Mucosa of gallbladder (tissue), 1 donor: ENCODE data around the gene KNTC1. TPM values are rescaled to one million over a fixed set of nuclear protein-coding genes. Genes with fewer than 3 reads are reported as not detected.
"Not testable (repeated sequence)": the region's sequence is repeated elsewhere in the genome, so short reads cannot be mapped to it uniquely, and the experiment has no call there.

ENCODE experiments used
- DNase-seq: peaks from one replicate; pipeline ENCODE4 v3.0.0-alpha.2; 2020; ENCODE audit warnings: low spot score
- total RNA-seq: library from RNA; stranded (reverse); gene quantifications from one replicate; pipeline ENCODE4 v1.2.1, GENCODE V29; 2021
- donor health status: DM: no; HTN: no; CAD: no.

Gene KNTC1
- total RNA-seq, 1 donor from 2014 or later, result 7.2 TPM

GRCh38 chr12:122563361-122563760 lies 36.3 kb downstream of the KNTC1 start:
- no peak for DNase-seq

- DNase-seq, result not testable (repeated sequence)
Observed at GRCh38 chr12:122566816-122567215, 39.8 kb downstream of the KNTC1 start.

GRCh38 chr12:122569288-122569687 lies 42.2 kb downstream of the KNTC1 start:
- no peak for DNase-seq

- DNase-seq, result not testable (repeated sequence)
Observed at GRCh38 chr12:122570006-122570405, 43.0 kb downstream of the KNTC1 start.

GRCh38 chr12:122571821-122572220 lies 44.8 kb downstream of the KNTC1 start:
- no peak for DNase-seq

- not testable (repeated sequence) for DNase-seq
Observed at GRCh38 chr12:122583294-122583693, 56.2 kb downstream of the KNTC1 start.

- DNase-seq, result no peak
Observed at GRCh38 chr12:122584177-122584863, 57.3 kb downstream of the KNTC1 start.

GRCh38 chr12:122590990-122591389 lies 63.9 kb downstream of the KNTC1 start:
- no peak for DNase-seq

- not testable (repeated sequence) for DNase-seq
Observed at GRCh38 chr12:122591966-122592365, 64.9 kb downstream of the KNTC1 start.

GRCh38 chr12:122592543-122592942 lies 65.5 kb downstream of the KNTC1 start:
- not testable (repeated sequence) for DNase-seq

- DNase-seq, result no peak
Observed at GRCh38 chr12:122593910-122594309, 66.9 kb downstream of the KNTC1 start.

- DNase-seq, result no peak
Observed at GRCh38 chr12:122596838-122597237, 69.8 kb downstream of the KNTC1 start.

GRCh38 chr12:122602456-122602855 lies 75.4 kb downstream of the KNTC1 start:
- no peak for DNase-seq

- no peak for DNase-seq
Observed at GRCh38 chr12:122604993-122605392, 77.9 kb downstream of the KNTC1 start.

GRCh38 chr12:122609732-122610131 lies 82.7 kb downstream of the KNTC1 start:
- DNase-seq, result no peak

GRCh38 chr12:122610207-122610606 lies 83.2 kb downstream of the KNTC1 start:
- DNase-seq, result no peak

GRCh38 chr12:122610911-122611310 lies 83.9 kb downstream of the KNTC1 start:
- DNase-seq, result no peak

GRCh38 chr12:122614839-122615238 lies 87.8 kb downstream of the KNTC1 start:
- DNase-seq, result no peak

GRCh38 chr12:122615780-122616179 lies 88.7 kb downstream of the KNTC1 start:
- DNase-seq, result no peak

GRCh38 chr12:122635471-122635870 lies 108.4 kb downstream of the KNTC1 start:
- DNase-seq, result no peak

- DNase-seq, result no peak
Observed at GRCh38 chr12:122643207-122643805, 116.3 kb downstream of the KNTC1 start.

GRCh38 chr12:122646517-122647217 lies 119.6 kb downstream of the KNTC1 start:
- no peak for DNase-seq
